Measurements from ENCODE around the gene ST6GALNAC3.

GRCh38 chr1:76627901-76628300, 553.4 kb downstream of the ST6GALNAC3 start:
- TF ChIP-seq LEF1 (IDR thresholded peaks at IDR 0.05; ENCODE audit: borderline replicate concordance): no peak
- TF ChIP-seq FOXM1 (IDR thresholded peaks at IDR 0.05; ENCODE audit: borderline replicate concordance): no peak
- no peak for TF ChIP-seq FOXA1 (IDR thresholded peaks at IDR 0.05)
- TF ChIP-seq BHLHE40 (IDR thresholded peaks at IDR 0.05; ENCODE audit: borderline replicate concordance): no peak

All from HEK293T (cell line).